GM12892 (cell line): ENCODE results near the gene DPYSL3.
A peak's percentile ranks its signal among the peaks of the same experiment; 100 is the strongest.

Experiments
- DNase-seq: peaks from one replicate; pipeline ENCODE4 v3.0.0; 2011; ENCODE audit not compliant: insufficient read length
- FAIRE-seq: peaks from 2 replicates; lab custom pipeline; 2011; peaks lifted over from hg19 to GRCh38; lab: Jason Lieb, UNC
- POLR2A ChIP-seq: IDR thresholded peaks from 2 replicates; pipeline ENCODE4 v1.6.1; 2011; ENCODE audit warnings: low read depth, low read length, control low read depth
- POLR2AphosphoS5 ChIP-seq: IDR thresholded peaks from 2 replicates; pipeline ENCODE4 v1.6.1; 2011; ENCODE audit warnings: low read depth, low read length, control low read depth
- TAF1 ChIP-seq: IDR thresholded peaks from 2 replicates; pipeline ENCODE4 v1.6.1; 2011; ENCODE audit warnings: low read depth, mild to moderate bottlenecking, control low read depth, low read length, borderline replicate concordance

Gene DPYSL3

DNA sequence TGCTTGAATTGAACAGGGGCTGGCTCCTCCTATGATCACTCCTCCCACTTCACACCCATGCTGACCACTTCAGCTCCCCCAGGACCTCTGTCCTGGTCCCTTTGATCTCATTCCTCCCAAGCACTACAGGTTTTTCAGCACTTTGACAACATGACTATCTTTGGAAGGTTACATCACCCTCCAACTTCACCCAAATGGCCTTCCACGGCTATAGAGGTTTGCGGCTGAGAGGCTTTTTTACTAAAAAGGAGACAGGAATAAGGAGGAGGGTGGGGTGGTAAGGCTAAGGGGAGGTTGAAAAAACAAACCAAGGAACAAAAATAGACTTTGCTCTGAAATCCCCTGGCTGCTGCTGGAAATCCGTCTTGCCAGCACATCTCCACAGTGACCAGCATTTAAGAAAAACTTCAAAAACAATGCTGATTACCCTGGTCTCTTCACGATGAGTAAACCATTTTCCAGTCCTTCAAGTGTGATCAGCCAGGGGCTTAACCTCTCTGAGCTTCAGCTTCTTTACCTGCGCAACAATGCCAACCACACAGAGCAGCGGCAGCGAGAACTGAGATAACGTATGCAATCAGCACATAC, 102.7 kb downstream of the DPYSL3 start:
- FAIRE-seq (peak; percentile 51), DNase-seq (no peak)
- TF ChIP-seq POLR2A (no peak), TAF1 (no peak), POLR2AphosphoS5 (no peak)

- DNase-seq (no peak), FAIRE-seq (no peak)
- TF ChIP-seq POLR2A (no peak), POLR2AphosphoS5 (no peak), TAF1 (no peak)
Observed at GRCh38 chr5:147406636-147407035, 103.2 kb downstream of the DPYSL3 start.

- TF ChIP-seq POLR2A, result no peak
- no peak for TF ChIP-seq POLR2AphosphoS5
- TF ChIP-seq TAF1, result no peak
- FAIRE-seq, result no peak
- DNase-seq, result no peak
Observed at GRCh38 chr5:147404706-147405105, 105.2 kb downstream of the DPYSL3 start.

DNA sequence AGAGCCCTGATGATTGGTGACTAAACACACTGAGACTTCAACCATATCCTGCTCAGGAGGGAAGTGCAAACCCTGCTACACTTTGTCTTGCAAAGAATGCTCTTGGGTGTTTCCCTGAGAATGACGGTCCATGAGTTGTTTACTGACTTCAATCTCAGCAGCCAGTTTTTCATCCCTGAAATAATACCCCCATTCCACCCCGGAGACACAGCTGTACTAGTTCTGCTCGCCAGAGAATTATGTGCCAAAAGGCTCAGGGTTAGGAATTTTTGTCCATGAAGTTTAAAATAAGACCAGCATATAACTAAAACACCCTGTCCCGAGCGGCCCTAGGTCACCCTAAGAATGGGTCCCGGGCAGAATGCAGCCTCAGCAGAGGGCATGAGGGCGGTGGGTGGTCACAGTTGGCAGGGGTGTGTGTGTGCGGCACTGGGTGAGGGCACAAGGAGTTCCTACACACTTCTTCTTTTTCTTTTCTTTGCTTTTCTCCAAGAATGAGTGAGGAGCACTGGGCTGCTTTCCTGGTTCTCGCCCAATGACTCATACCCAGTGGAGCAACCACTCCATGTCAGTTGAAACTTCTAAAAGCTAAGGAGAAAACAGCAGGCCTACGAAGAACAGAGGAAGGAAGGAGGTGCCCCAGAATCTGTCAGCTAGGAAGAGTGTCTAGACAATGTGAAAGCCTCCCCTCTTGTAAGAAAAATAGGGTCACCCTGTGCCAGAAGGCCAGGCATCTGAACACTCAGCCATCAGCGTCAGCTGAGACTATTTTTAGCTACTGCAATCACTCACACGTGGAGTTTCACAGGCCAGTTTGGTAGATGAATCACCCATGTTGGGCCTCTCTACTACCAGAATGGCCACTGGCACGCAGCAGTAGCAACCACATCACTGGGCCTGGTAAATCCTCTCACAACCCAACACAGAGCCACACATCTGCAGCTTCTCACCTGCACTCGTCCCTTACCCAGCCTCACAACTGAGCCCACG, 105.9 kb downstream of the DPYSL3 start:
- DNase-seq (no peak), FAIRE-seq (peak; percentile 83)
- TF ChIP-seq TAF1 (no peak), POLR2A (no peak), POLR2AphosphoS5 (no peak)

DNA sequence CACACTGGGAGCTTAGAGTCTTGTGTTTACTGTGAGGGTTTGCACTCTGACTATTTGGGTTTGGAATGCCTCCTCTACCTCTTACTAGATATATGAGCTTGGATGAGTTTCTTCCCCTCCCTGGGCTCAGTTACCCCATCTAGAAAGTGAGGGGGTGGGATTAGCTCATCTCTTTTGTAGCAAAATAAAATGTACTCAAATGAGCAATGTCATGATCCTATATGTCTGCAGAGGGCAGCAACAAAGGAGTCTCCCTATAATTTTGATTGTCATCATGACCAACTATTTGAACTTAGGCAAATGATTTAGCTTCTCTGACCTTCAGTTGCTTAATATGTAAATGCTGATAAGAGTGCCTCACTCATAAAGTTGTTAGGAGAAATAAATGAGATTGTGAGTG, 109.0 kb downstream of the DPYSL3 start:
- no peak for DNase-seq

GRCh38 chr5:147400126-147400809, 109.6 kb downstream of the DPYSL3 start:
- DNase-seq (no peak), FAIRE-seq (no peak)
- no peak for TF ChIP-seq POLR2A
- no peak for TF ChIP-seq POLR2AphosphoS5
- no peak for TF ChIP-seq TAF1

More for the DNA sequence above, 109.0 kb downstream of the DPYSL3 start:
- TF ChIP-seq POLR2AphosphoS5 (no peak), POLR2A (no peak), TAF1 (no peak)
- no peak for FAIRE-seq

- DNase-seq (no peak), FAIRE-seq (no peak)
- TF ChIP-seq POLR2A, result no peak
Observed at GRCh38 chr5:147398860-147399259, 111.0 kb downstream of the DPYSL3 start.

GRCh38 chr5:147397616-147398015, 112.3 kb downstream of the DPYSL3 start:
- no peak for TF ChIP-seq POLR2AphosphoS5
- TF ChIP-seq TAF1, result no peak
- TF ChIP-seq POLR2A, result no peak
- FAIRE-seq (no peak), DNase-seq (no peak)

GRCh38 chr5:147396070-147396823, 113.6 kb downstream of the DPYSL3 start:
- DNase-seq, result no peak
- TF ChIP-seq POLR2AphosphoS5 (no peak), TAF1 (no peak), POLR2A (no peak)
- FAIRE-seq, result no peak

- no peak for DNase-seq
- no peak for FAIRE-seq
- TF ChIP-seq POLR2A (no peak), POLR2AphosphoS5 (no peak)
Observed at GRCh38 chr5:147393874-147394672, 115.8 kb downstream of the DPYSL3 start.

GRCh38 chr5:147391781-147392180, 118.1 kb downstream of the DPYSL3 start:
- TF ChIP-seq POLR2A, result no peak
- TF ChIP-seq TAF1, result no peak
- no peak for TF ChIP-seq POLR2AphosphoS5
- peak; percentile 91 for FAIRE-seq
- DNase-seq, result no peak
